B cell (primary cell): ENCODE results near the gene MYB. TPM values are rescaled to one million over a fixed set of nuclear protein-coding genes. Genes with fewer than 3 reads are reported as not detected.
A peak's percentile ranks its signal among the peaks of the same experiment; 100 is the strongest.

Source experiments
- ATAC-seq: fragments of 200-7000 bp; cut with Tn5 transposase; one replicate; pipeline ENCODE4 v1.10.0; 2021; ENCODE audit warnings: low read depth, mild to moderate bottlenecking, moderate number of reproducible peaks, moderate library complexity
- CTCF ChIA-PET: fragments of 350-600 bp; sonication (Branson Sonifier 250); formaldehyde crosslinking; loops from one replicate; lab custom pipeline; 2021; ENCODE audit warnings: antibody characterized with exemption, inconsistent platforms; lab: Charles Lee
- POLR2A ChIA-PET: fragments of 350-600 bp; sonication (Branson Sonifier 250); formaldehyde crosslinking; loops from one replicate; lab custom pipeline; 2021; ENCODE audit warnings: antibody characterized with exemption; lab: Charles Lee
- DNase-seq: peaks from one replicate; pipeline ENCODE4 v3.0.0; 2013
- H2AFZ ChIP-seq: 2 replicates; pipeline ENCODE4 v1.6.1; 2012; ENCODE audit warnings: mild to moderate bottlenecking, low read depth, low read length; ENCODE audit not compliant: insufficient read depth, poor library complexity, severe bottlenecking
- H3K27ac ChIP-seq, 2 donors: 1 replicate in 1 of 2; 2 replicates in 1 of 2; pipeline ENCODE4 v1.5.1; 2012 to 2013; ENCODE audit warnings: low read length in 2 of 2, mild to moderate bottlenecking in 2 of 2, moderate library complexity in 1 of 2
- H3K27me3 ChIP-seq, 4 experiments: fragments of 200-600 bp in 1 of 4; sonication (generic) in 1 of 4; replicated peaks in 1 of 4; 1 replicate in 2 of 4; 2 replicates in 2 of 4; pipeline versions ENCODE4 v1.6.1 to v1.7.0; 2013 to 2016; ENCODE audit warnings: low read length in 3 of 4, mild to moderate bottlenecking in 2 of 4, mixed read lengths in 1 of 4, moderate library complexity in 1 of 4; ENCODE audit not compliant: insufficient read depth in 4 of 4, control insufficient read depth in 3 of 4; ENCODE audit errors: control extremely low read depth in 1 of 4
- H3K36me3 ChIP-seq, 2 experiments: replicated peaks in 1 of 2; 1 replicate in 1 of 2; 2 replicates in 1 of 2; pipeline versions ENCODE4 v1.6.1 to v1.7.1; 2013; ENCODE audit warnings: low read length in 1 of 2; ENCODE audit not compliant: insufficient read depth in 2 of 2, control insufficient read depth in 1 of 2; ENCODE audit errors: control extremely low read depth in 1 of 2, extremely low read depth in 1 of 2
- H3K4me1 ChIP-seq, 2 donors: fragments of 200-600 bp in 1 of 2; sonication (generic) in 1 of 2; 1 replicate in 1 of 2; 2 replicates in 1 of 2; pipeline versions ENCODE4 v1.5.1 to v1.6.1; 2013 to 2017; ENCODE audit warnings: low read length in 2 of 2; ENCODE audit not compliant: control insufficient read depth in 2 of 2, insufficient read depth in 2 of 2
- H3K4me2 ChIP-seq: replicated peaks from 2 replicates; pipeline ENCODE3; 2012; ENCODE audit warnings: mild to moderate bottlenecking, low read depth, low read length; ENCODE audit not compliant: poor library complexity, severe bottlenecking
- H3K4me3 ChIP-seq, 5 experiments: fragments of 200-600 bp in 1 of 5; sonication (generic) in 1 of 5; 1 replicate in 3 of 5; 2 replicates in 2 of 5; pipeline versions ENCODE4 v1.5.1 to v1.7.0; 2011 to 2016; ENCODE audit warnings: low read length in 4 of 5, mild to moderate bottlenecking in 4 of 5, low read depth in 2 of 5, control low read depth in 1 of 5, moderate library complexity in 1 of 5; ENCODE audit not compliant: insufficient read depth in 1 of 5; ENCODE audit errors: control extremely low read depth in 1 of 5, extremely low read depth in 1 of 5
- H3K79me2 ChIP-seq: fragments of 200-600 bp; sonication (generic); one replicate; pipeline ENCODE4 v1.6.0; 2016; ENCODE audit warnings: low read length; ENCODE audit not compliant: control insufficient read depth, insufficient read depth
- H3K9ac ChIP-seq: fragments of 200-600 bp; sonication (generic); 2 replicates; pipeline ENCODE4 v1.6.1; 2017; ENCODE audit warnings: mild to moderate bottlenecking, low read length, moderate library complexity
- H3K9me3 ChIP-seq, 3 donors: one replicate each; pipeline versions ENCODE4 v1.6.1 to v1.7.1; 2013; ENCODE audit warnings: low read length in 2 of 3; ENCODE audit not compliant: control insufficient read depth in 2 of 3, insufficient read depth in 1 of 3; ENCODE audit errors: control extremely low read depth in 1 of 3
- H4K20me1 ChIP-seq: 2 replicates; pipeline ENCODE4 v1.6.0; 2012; ENCODE audit warnings: mild to moderate bottlenecking, low read length; ENCODE audit not compliant: insufficient read depth, control insufficient read depth, poor library complexity, severe bottlenecking
- H3K27ac Mint-ChIP-seq: one replicate; pipeline ENCODE4 v1.8.0; 2021; ENCODE audit warnings: mixed read lengths
- H3K27me3 Mint-ChIP-seq: one replicate; pipeline ENCODE4 v1.8.0; 2021; ENCODE audit warnings: mixed read lengths
- H3K4me1 Mint-ChIP-seq: one replicate; pipeline ENCODE4 v1.8.0; 2021; ENCODE audit warnings: mixed read lengths
- H3K4me3 Mint-ChIP-seq: one replicate; pipeline ENCODE4 v1.8.0; 2021; ENCODE audit warnings: mixed read lengths
- H3K9me3 Mint-ChIP-seq: one replicate; pipeline ENCODE4 v1.8.0; 2022; ENCODE audit warnings: mixed read lengths; ENCODE audit not compliant: insufficient read depth
- EZH2 ChIP-seq: IDR thresholded peaks from 2 replicates; pipeline ENCODE4 v1.6.1; 2012; ENCODE audit warnings: borderline replicate concordance, low read depth, mild to moderate bottlenecking, moderate library complexity, low read length; ENCODE audit not compliant: insufficient read depth, poor library complexity, severe bottlenecking
- WGBS: methylation state at CpG from one replicate; pipeline ENCODE4 v1.1.5; 2013; ENCODE audit warnings: missing lambda C conversion rate; ENCODE audit not compliant: insufficient coverage; 5-methylcytosine and 5-hydroxymethylcytosine counted together
- intact Hi-C: fragments of 100-400 bp; cut with micrococcal nuclease; formaldehyde crosslinking; loops from one replicate; pipeline ENCODE4 v1.10.0; 2022
- polyA plus RNA-seq: library from polyadenylated mRNA; depleted of rRNA; stranded (reverse); fragments of >200 nt; gene quantifications from 2 replicates; pipeline ENCODE4 v1.2.3, GENCODE V29; 2012
- total RNA-seq, 2 donors: library from RNA; stranded (reverse); fragments of 120-200 nt in 1 of 2; gene quantifications; 1 replicate in 1 of 2; 2 replicates in 1 of 2; pipeline versions ENCODE4 v1.2.3 to v1.2.4, GENCODE V29; 2013 to 2022
- TF ChIP-seq, protein P1 (sequence below): fragments of 200-600 bp; IDR thresholded peaks from one replicate; pipeline ENCODE4 v1.8.0; 2022; ENCODE audit warnings: antibody characterized with exemption, mild to moderate bottlenecking

The MYB gene
- total and polyA plus RNA-seq, 2 donors (not counting 1 experiment from before 2014, with no cell fraction given) = 0.46 to 1.4 TPM

GRCh38 chr6:135250234-135250633 is 69.1 kb downstream of the MYB start:
- peaks cover 11 to 14% of the 10 kb centered on the region in 2 donors for H3K4me1 ChIP-seq
- ChIA-PET POLR2A (no interaction called here), CTCF (no interaction called here)
- intact Hi-C loops = no loop called here
- no peak overlapping the region for H3K27ac ChIP-seq
- Mint-ChIP-seq H3K4me1 (peaks cover 18% of the 10 kb centered on the region), H3K9me3 (no peaks in the 10 kb centered on the region), H3K27me3 (no peaks in the 10 kb centered on the region), H3K27ac (no peak overlapping the region), H3K4me3 (no peak overlapping the region)
- H3K4me3 ChIP-seq = no peak overlapping the region
- peak overlapping the region; percentile 39 for H2AFZ ChIP-seq
- no peaks in the 10 kb centered on the region for H4K20me1 ChIP-seq
- H3K9ac ChIP-seq = no peak overlapping the region
- ATAC-seq (peak; percentile 68), DNase-seq (peak; percentile 10)
- 6% methylated on average over 2 of the region's 9 CpGs for WGBS
- peak overlapping the region; percentile 9 for H3K4me2 ChIP-seq
- no peaks in the 10 kb centered on the region for H3K9me3 ChIP-seq
- TF ChIP-seq EZH2 = no peak
- TF ChIP-seq, protein P1, sequence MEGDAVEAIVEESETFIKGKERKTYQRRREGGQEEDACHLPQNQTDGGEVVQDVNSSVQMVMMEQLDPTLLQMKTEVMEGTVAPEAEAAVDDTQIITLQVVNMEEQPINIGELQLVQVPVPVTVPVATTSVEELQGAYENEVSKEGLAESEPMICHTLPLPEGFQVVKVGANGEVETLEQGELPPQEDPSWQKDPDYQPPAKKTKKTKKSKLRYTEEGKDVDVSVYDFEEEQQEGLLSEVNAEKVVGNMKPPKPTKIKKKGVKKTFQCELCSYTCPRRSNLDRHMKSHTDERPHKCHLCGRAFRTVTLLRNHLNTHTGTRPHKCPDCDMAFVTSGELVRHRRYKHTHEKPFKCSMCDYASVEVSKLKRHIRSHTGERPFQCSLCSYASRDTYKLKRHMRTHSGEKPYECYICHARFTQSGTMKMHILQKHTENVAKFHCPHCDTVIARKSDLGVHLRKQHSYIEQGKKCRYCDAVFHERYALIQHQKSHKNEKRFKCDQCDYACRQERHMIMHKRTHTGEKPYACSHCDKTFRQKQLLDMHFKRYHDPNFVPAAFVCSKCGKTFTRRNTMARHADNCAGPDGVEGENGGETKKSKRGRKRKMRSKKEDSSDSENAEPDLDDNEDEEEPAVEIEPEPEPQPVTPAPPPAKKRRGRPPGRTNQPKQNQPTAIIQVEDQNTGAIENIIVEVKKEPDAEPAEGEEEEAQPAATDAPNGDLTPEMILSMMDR = no peak
- no peaks in the 10 kb centered on the region for H3K36me3 ChIP-seq
- H3K79me2 ChIP-seq = no peaks in the 10 kb centered on the region
- no peaks in the 10 kb centered on the region for H3K27me3 ChIP-seq

GRCh38 chr6:135250751-135251497 is 69.8 kb downstream of the MYB start:
- no peak overlapping the region for H3K27ac Mint-ChIP-seq

More at GRCh38 chr6:135250751-135251497, 69.8 kb downstream of the MYB start:
- TF ChIP-seq, protein P1 = no peak
- no peak for TF ChIP-seq EZH2
- 86% methylated on average over 4 of the region's 9 CpGs for WGBS
- Histone ChIP-seq H3K4me3 (no peak overlapping the region), H3K27ac (no peak overlapping the region), H3K79me2 (no peaks in the 10 kb centered on the region), H3K36me3 (no peaks in the 10 kb centered on the region), H3K4me2 (peak overlapping the region; percentile 9), H3K27me3 (no peaks in the 10 kb centered on the region), H3K9me3 (no peaks in the 10 kb centered on the region), H4K20me1 (no peaks in the 10 kb centered on the region), H3K4me1 (peaks cover 11 to 14% of the 10 kb centered on the region in 2 donors), H3K9ac (no peak overlapping the region), H2AFZ (no peak overlapping the region)
- no peaks in the 10 kb centered on the region for H3K9me3 Mint-ChIP-seq
- ChIA-PET POLR2A (no interaction called here), CTCF (no interaction called here)
- no peak for ATAC-seq
- H3K4me1 Mint-ChIP-seq = peaks cover 18% of the 10 kb centered on the region
- no peak overlapping the region for H3K4me3 Mint-ChIP-seq
- no peaks in the 10 kb centered on the region for H3K27me3 Mint-ChIP-seq
- intact Hi-C loops = no loop called here
- no peak for DNase-seq
